Stomach smooth muscle (tissue), 2 donors: ENCODE results near the gene SMIM24.
A peak's percentile ranks its signal among the peaks of the same experiment; 100 is the strongest.

ENCODE experiments used
- H3K27ac ChIP-seq: one replicate; pipeline ENCODE4 v1.7.0; 2013; ENCODE audit warnings: mild to moderate bottlenecking, low read length, inconsistent platforms
- H3K27me3 ChIP-seq, 2 donors: one replicate each; pipeline ENCODE4 v1.7.0; 2013; ENCODE audit warnings: low read length in 2 of 2; ENCODE audit not compliant: insufficient read depth in 2 of 2, control insufficient read depth in 1 of 2
- H3K36me3 ChIP-seq, 2 donors: one replicate each; pipeline ENCODE4 v1.7.0; 2013; ENCODE audit warnings: low read length in 2 of 2; ENCODE audit not compliant: control insufficient read depth in 2 of 2, insufficient read depth in 2 of 2
- H3K4me1 ChIP-seq: one replicate; pipeline ENCODE4 v1.7.0; 2013; ENCODE audit warnings: low read length; ENCODE audit not compliant: control insufficient read depth, insufficient read depth
- H3K4me3 ChIP-seq, 2 donors: one replicate each; pipeline ENCODE4 v1.7.0; 2013; ENCODE audit warnings: low read length in 2 of 2
- H3K9ac ChIP-seq, 2 donors: one replicate each; pipeline ENCODE4 v1.7.0; 2013; ENCODE audit warnings: low read length in 2 of 2, mild to moderate bottlenecking in 1 of 2
- H3K9me3 ChIP-seq, 2 donors: one replicate each; pipeline ENCODE4 v1.7.0; 2013; ENCODE audit warnings: low read length in 2 of 2; ENCODE audit not compliant: control insufficient read depth in 2 of 2
- donor health status: healthy.
- donor health status: Pancreatic carcinoma.

SMIM24 gene

GRCh38 chr19:3505598-3506383 lies 25.5 kb upstream of the SMIM24 start, which contains the start of gene FZR1:
Gene FZR1, plus strand, starts transcription at chr19:3506311. Its CDS starts 16,679 bp downstream, at chr19:3522990.
- peaks cover 21% of the 10 kb centered on the region for H3K4me1 ChIP-seq
- peak within 1 kb of the TSS; percentile 69 for H3K27ac ChIP-seq
- peak within 1 kb of the TSS; percentile 89 to 97 for H3K4me3 ChIP-seq
- H3K27me3 ChIP-seq, result no peaks in the 10 kb centered on the region
- peak within 1 kb of the TSS; percentile 82 to 83 for H3K9ac ChIP-seq
- no peaks in the 10 kb centered on the region for H3K9me3 ChIP-seq
- no peaks in the 10 kb centered on the region for H3K36me3 ChIP-seq

- H3K4me1 ChIP-seq, result peaks cover 26% of the 10 kb centered on the region
- H3K27me3 ChIP-seq, result no peaks in the 10 kb centered on the region
- no peak overlapping the region for H3K9ac ChIP-seq
- no peaks in the 10 kb centered on the region for H3K9me3 ChIP-seq
- no peaks in the 10 kb centered on the region for H3K36me3 ChIP-seq
- H3K4me3 ChIP-seq, result no peak overlapping the region
- H3K27ac ChIP-seq, result no peak overlapping the region
Observed at GRCh38 chr19:3504735-3505134, 24.4 kb upstream of the SMIM24 start.

- Histone ChIP-seq H3K9me3 (no peaks in the 10 kb centered on the region), H3K27me3 (no peaks in the 10 kb centered on the region), H3K36me3 (no peaks in the 10 kb centered on the region), H3K9ac (no peak overlapping the region), H3K4me3 (no peak overlapping the region), H3K27ac (no peak overlapping the region), H3K4me1 (peaks cover 22% of the 10 kb centered on the region)
Observed at GRCh38 chr19:3503036-3503572, 22.8 kb upstream of the SMIM24 start.

- Histone ChIP-seq H3K4me3 (no peak overlapping the region), H3K27me3 (no peaks in the 10 kb centered on the region), H3K9me3 (no peaks in the 10 kb centered on the region), H3K36me3 (peaks cover 2 to 5% of the 10 kb centered on the region in 2 donors), H3K9ac (no peak overlapping the region), H3K27ac (no peak overlapping the region), H3K4me1 (peaks cover 14% of the 10 kb centered on the region)
Observed at GRCh38 chr19:3501780-3502179, 21.5 kb upstream of the SMIM24 start.

GRCh38 chr19:3500429-3501101 lies 20.2 kb upstream of the SMIM24 start, which contains the start of gene DOHH:
Gene DOHH, minus strand, starts transcription at chr19:3500674. Its CDS starts 3,860 bp downstream, at chr19:3496814.
- H3K36me3 ChIP-seq, result peaks cover 6 to 10% of the 10 kb centered on the region in 2 donors
- H3K9me3 ChIP-seq, result no peaks in the 10 kb centered on the region
- H3K4me3 ChIP-seq, result peak within 1 kb of the TSS; percentile 99
- H3K4me1 ChIP-seq, result peaks cover 13% of the 10 kb centered on the region
- no peaks in the 10 kb centered on the region for H3K27me3 ChIP-seq
- H3K27ac ChIP-seq, result peak within 1 kb of the TSS; percentile 93
- H3K9ac ChIP-seq, result peak within 1 kb of the TSS; percentile 94 to 96

- Histone ChIP-seq H3K27ac (peak overlapping the region; percentile 93), H3K9ac (peak overlapping the region; percentile 94 to 96)
Observed at GRCh38 chr19:3499738-3500428, 19.6 kb upstream of the SMIM24 start.

GRCh38 chr19:3497757-3498520 lies 17.6 kb upstream of the SMIM24 start:
- Histone ChIP-seq H3K4me1 (peaks cover 11% of the 10 kb centered on the region), H3K27ac (no peak overlapping the region), H3K9me3 (no peaks in the 10 kb centered on the region), H3K9ac (no peak overlapping the region), H3K4me3 (no peak overlapping the region), H3K36me3 (peaks cover 14 to 20% of the 10 kb centered on the region in 2 donors), H3K27me3 (no peaks in the 10 kb centered on the region)

More at GRCh38 chr19:3499738-3500428, 19.6 kb upstream of the SMIM24 start:
- Histone ChIP-seq H3K4me1 (peaks cover 11% of the 10 kb centered on the region), H3K9me3 (no peaks in the 10 kb centered on the region), H3K36me3 (peaks cover 9 to 14% of the 10 kb centered on the region in 2 donors), H3K27me3 (no peaks in the 10 kb centered on the region), H3K4me3 (peak overlapping the region; percentile 99)

- Histone ChIP-seq H3K4me3 (no peak overlapping the region), H3K36me3 (peaks cover 14 to 27% of the 10 kb centered on the region in 2 donors), H3K4me1 (peaks cover 11% of the 10 kb centered on the region), H3K9ac (no peak overlapping the region), H3K27ac (no peak overlapping the region), H3K9me3 (no peaks in the 10 kb centered on the region), H3K27me3 (no peaks in the 10 kb centered on the region)
Observed at GRCh38 chr19:3496392-3497273, 16.3 kb upstream of the SMIM24 start.

GRCh38 chr19:3494559-3494958 lies 14.2 kb upstream of the SMIM24 start:
- Histone ChIP-seq H3K4me1 (peaks cover under 1% of the 10 kb centered on the region), H3K27me3 (no peaks in the 10 kb centered on the region), H3K9ac (no peak overlapping the region), H3K9me3 (no peaks in the 10 kb centered on the region), H3K27ac (no peak overlapping the region), H3K36me3 (peaks cover 14 to 29% of the 10 kb centered on the region in 2 donors), H3K4me3 (no peak overlapping the region)
